Mammary epithelial cell (primary cell): ENCODE measurements around the gene CCDC9B.

Experiments used
- CTCF ChIP-seq, 2 donors: IDR thresholded peaks in 1 of 2; conservative IDR thresholded peaks in 1 of 2; 2 replicates each; pipeline ENCODE4 v1.5.1; 2011 to 2012; ENCODE audit warnings: inconsistent platforms in 2 of 2, low read length in 2 of 2, mild to moderate bottlenecking in 2 of 2, control low read depth in 1 of 2, low read depth in 1 of 2; ENCODE audit not compliant: insufficient read depth in 1 of 2; ENCODE audit errors: extremely low read depth in 1 of 2
- EZH2 ChIP-seq: IDR thresholded peaks from 2 replicates; pipeline ENCODE4 v1.6.1; 2012; ENCODE audit warnings: low read length, inconsistent platforms, borderline replicate concordance

- no peak for TF ChIP-seq CTCF (conservative IDR thresholded peaks at IDR 0.05 in 1 of 2, IDR thresholded peaks at IDR 0.05 in 1 of 2; ENCODE audit: extremely low read depth in 1 of 2, insufficient read depth in 1 of 2, low read depth in 1 of 2, low read length in 2 of 2)
- no peak for TF ChIP-seq EZH2
Observed at GRCh38 chr15:40306908-40307307, 33.8 kb downstream of the CCDC9B start.
